HG02938 (cell line): ENCODE measurements around the gene ZCRB1.
A peak's percentile ranks its signal among the peaks of the same experiment; 100 is the strongest.
"Not testable (repeated sequence)": the region's sequence is repeated elsewhere in the genome, so short reads cannot be mapped to it uniquely, and the experiment has no call there.

Experiments used
- ATAC-seq: cut with Tn5 transposase; IDR thresholded peaks from one replicate; pipeline ENCODE4 v1.9.1; 2021; ENCODE audit warnings: mild to moderate bottlenecking, moderate library complexity; ENCODE audit not compliant: unreplicated experiment

The ZCRB1 gene, protein sequence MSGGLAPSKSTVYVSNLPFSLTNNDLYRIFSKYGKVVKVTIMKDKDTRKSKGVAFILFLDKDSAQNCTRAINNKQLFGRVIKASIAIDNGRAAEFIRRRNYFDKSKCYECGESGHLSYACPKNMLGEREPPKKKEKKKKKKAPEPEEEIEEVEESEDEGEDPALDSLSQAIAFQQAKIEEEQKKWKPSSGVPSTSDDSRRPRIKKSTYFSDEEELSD

DNA sequence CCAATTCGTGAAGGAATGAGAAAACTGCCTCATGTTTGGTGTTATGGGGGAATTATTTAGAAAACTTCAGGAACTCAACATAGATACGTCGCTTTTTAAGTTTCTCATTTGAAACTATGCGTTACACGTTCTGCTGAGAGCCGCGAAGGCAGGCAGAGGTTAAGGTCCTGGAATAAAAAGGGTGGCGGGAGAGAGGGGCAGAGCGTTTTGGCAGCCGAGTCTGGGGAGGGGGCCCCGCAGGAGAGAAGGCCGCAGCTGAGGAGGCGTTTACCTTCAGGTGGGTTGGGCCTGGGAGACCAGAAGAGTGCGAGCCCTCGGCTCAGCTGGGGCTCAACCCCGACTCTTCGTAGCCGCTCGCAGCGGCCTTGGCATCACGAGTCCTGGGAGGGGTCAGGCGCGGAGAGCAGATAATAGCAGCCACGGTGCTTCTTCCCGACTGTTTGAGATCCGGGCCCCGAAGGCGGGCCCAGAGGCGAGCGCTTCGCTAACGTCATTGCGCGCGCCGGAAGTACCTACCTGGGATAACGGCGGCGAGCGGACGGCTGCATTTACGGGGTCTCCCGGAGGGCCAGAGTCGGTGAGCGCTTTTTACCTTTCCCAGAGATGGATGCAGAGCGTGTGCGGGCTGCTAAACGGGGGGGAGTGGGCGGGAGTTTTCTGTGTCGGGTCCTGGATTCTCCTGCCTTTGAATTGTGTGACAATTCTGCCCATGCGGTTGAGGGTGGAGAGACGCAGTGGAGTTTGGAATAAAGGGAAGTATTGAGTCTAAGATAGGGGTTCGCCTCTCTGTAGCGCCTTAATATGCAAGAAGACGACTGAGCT lies at the start of gene ZCRB1, which contains the start of gene PPHLN1:
Gene ZCRB1 (minus strand): TSS at position 442 of the 822 bp plus-strand sequence. CDS start 1,992 bp downstream, outside the sequence.
Gene PPHLN1 (plus strand): TSS at position 515 of the 822 bp plus-strand sequence. CDS start 9,736 bp downstream, outside the sequence.
- ATAC-seq: peak; percentile 87

GRCh38 chr12:42373669-42374068 lies 47.8 kb upstream of the ZCRB1 start:
- ATAC-seq: no peak

GRCh38 chr12:42372154-42372791 lies 46.4 kb upstream of the ZCRB1 start:
- peak; percentile 92 for ATAC-seq

- no peak for ATAC-seq
These were observed 44.1 kb upstream of the ZCRB1 start for GRCh38 chr12:42370013-42370412.

DNA sequence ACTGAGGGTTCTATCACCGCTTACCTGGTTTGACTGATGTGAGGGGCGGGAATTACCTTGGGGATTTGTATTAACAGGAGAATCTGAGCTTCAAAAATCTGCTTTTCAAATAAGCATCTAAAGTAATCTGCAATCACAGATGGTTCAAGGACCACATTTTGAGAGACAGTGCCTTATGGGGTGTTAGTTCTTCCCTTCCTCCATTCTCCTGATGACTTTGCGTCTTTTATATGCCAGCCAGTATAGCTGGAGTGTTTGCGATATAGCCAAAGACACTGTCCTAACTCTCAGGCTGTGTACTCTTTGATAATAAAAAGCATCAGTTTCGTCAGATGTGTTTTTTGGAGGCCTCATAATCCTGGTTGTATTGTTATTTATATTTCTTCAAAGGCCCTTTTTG lies 39.6 kb upstream of the ZCRB1 start:
- ATAC-seq: no peak

DNA sequence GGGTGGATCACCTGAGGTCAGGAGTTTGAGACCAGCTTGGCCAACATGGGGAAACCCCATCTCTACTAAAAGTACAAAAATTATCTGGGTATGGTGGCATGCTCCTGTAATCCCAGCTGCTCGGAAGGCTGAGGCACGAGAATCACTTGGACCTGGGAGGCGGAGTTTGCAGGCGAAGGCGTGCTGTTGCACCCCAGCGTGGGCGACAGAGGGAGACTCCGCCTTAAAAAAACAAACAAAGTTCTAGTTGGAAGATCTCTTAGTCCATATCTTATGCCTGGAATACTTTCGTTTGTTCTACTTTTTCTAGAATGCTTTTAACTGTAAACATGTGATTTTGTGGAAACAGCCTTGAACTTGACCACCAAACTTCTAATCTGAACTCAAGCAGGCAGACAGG lies 38.8 kb upstream of the ZCRB1 start:
- no peak for ATAC-seq

DNA sequence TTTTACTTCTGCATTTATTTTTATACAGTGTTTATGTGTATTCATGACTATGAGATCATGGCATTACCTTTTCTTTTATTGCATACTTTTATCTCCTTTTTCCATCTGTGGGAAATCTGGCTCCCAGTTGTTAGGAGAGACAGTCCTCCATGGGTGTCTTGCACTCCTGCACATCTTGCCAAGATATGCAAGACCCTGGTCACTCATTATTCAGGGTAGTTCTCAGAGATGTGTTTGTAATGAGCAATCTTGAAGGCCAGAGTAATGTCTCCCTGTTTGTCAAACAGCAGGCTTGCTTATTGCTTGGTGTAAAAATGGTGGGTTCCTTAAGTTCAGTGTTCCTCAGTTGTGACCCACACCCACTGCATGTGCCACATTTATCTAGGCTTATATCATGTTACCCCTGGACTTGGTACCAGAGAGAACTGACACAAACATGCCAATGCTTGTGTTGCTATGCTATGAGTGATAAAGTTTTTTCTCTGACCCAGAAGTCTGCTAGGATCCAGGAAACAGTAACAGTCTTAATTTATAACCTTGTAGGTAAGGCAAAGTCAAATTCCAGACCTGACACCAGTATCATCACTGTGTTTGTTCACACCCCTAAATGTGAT lies 36.9 kb upstream of the ZCRB1 start:
- no peak for ATAC-seq

DNA sequence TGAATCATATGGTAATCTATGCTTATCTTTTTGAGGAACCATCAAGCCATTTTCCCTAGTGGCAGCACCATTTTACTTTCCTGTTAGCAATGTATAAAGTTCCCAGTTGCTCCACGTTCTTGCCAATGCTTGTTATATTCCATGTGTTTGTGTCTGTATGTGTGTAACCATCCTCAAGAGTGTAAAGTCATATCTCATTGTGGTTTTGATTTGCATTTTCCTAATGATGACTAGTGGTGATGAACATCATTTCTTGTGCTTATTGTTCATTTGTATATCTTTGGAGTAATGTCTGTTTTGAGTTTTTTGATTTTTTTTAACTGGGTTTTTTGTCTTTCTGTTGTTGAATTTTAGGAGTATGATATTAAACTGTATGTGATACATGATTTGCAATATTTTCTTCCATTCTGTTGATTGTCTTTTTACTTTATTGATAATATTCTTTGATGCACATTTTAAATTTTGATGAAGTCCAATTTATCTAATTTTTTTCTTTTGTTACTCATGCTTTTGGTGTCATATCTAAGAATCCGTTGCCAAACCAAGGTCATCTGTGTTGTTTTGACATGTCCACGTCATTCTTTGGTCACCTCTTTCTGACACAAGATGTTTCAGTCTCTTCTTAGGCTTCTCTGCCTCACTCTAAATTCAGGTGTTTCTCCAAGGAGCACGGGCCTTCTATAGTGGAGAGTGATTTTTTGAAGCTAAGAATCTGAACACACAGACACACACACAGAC lies 36.2 kb upstream of the ZCRB1 start:
- ATAC-seq: no peak

- ATAC-seq: peak; percentile 91
These were observed 35.0 kb upstream of the ZCRB1 start for GRCh38 chr12:42360747-42361403.

DNA sequence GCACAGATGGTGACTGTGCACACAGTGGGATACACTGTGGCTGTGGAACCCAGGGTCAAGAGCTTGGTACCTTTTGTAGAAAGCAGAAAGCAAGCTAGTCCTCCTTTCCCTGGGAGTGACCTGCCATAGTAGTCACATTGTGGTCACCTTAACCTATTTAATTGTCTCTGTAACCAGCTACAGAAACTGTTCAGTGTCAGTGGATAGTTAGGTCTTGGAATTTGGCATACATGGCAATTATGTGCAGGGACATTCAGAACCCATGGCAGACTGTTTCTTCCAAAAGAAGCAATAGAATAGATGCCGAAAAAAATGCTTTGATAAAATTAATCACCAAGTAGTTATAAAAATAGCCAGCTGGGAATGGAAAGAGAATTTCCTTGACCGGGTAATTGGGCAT lies 30.4 kb upstream of the ZCRB1 start:
- ATAC-seq: no peak

DNA sequence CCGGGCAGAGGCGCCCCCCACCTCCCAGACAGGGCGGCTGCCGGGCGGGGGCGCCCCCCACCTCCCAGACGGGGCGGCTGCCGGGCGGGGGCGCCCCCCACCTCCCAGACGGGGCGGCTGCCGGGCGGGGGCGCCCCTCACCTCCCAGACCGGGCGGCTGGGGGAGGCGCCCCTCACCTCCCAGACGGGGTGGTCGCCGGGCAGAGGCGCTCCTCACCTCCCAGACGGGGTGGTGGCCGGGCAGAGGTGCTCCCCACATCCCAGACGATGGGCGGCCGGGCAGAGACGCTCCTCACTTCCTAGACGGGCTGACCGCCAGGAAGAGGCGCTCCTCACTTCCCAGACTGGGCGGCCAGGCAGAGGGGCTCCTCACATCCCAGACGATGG lies 24.1 kb upstream of the ZCRB1 start:
- ATAC-seq: not testable (repeated sequence)

GRCh38 chr12:42349119-42350020 lies 23.5 kb upstream of the ZCRB1 start:
- ATAC-seq: not testable (repeated sequence)

DNA sequence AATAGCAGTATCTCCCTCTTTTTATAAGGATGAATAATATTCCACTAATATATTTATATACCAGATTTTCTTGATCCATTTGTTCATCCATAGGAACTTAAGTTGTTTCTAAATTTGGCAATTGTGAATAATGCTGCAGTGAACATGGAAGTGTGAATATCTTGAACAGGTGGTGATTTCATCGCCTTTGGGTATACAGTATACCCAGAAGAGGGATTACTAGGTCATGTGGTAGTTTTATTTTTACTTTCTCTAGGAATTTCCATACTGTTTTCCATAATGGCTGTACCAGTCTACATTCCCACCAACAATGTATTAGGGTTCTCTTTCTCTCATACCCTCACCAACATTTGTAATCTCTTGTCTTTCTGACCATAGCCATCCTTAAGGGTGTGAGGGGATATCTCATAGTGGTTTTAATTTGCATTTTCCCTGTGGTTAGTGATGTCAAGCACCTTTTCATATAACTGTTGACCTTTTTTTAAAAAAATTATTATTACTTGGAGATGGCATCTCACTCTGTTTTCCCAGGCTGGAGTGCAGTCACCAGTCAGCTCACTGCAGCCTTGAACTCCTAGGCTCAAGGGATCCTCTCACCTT lies 20.6 kb upstream of the ZCRB1 start:
- ATAC-seq: no peak

DNA sequence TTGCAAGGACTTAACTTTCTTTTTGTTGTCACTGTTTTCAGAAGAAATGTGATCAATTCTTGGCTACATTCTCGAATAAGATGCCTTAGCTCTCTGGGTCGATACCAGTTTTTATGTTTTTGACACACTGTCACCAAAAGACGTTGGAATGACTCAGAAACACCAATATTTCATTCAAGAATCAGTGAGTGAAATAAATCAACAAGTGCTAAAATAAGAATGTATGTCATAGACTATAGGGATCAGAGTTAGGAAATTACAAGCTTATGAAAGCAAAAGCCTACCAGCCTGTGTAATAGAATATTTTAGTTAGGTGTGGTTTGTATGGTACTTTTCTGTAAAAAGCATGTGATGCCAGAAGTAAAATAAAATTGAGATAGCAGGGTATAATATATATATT lies 17.8 kb upstream of the ZCRB1 start:
- no peak for ATAC-seq

DNA sequence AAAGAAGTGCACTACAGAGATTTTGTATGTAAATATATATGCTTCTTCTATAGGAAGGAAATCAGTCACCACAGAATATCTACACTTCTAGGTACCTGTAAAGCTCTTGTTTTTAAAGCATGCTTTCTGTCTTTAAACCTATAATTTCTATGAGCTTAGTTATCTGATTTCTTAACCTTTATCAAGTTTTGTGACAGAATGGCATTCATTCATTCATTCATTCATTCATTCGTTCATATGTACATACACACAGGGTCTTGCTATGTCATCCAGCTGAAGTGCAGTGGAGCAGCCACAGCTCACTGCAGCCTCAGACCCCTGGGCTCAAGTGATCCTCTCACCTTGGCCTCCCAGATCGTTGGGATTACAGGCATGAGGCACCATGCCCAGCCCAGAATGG lies 16.1 kb upstream of the ZCRB1 start:
- no peak for ATAC-seq

DNA sequence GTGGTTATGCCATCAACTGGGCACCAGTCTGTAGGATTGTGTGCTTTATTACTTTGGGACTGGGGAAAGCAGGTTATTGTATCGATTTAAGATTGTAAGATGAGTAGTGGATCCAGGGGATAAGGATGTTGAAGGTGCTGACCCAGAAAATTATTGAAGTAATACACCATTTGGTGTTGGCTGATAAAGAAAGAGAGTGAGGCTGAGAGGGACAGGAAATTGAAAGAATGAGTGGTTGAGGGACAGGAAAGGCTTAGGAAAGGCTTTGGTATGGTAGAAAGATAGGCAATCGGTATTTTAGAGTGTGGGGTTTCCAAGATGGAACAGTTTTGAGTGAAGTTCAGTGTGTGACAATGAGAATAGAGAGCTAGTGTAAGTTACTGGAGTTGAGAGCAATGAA lies 12.4 kb upstream of the ZCRB1 start:
- ATAC-seq: no peak

DNA sequence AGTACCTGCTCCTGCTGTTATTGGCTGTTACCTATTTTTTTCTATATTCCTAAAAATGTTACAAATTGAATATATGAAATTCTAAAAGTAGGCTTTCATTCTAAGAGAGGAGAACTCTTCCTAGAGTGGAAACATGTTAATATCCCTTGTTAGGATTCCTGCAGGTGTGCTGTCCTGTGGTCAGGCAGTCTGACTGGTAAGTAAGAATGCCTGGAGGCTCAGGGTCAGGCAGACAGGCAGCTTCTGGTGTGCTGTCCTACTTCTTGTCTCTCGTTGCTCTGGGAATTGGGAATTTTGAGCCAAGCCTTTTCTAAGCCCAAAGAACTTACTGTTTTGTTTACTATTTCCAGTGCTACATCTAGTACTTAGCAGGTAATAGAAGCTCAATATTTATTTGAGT lies 10.4 kb upstream of the ZCRB1 start:
- ATAC-seq: no peak
